HepG2 (cell line): Measurements from ENCODE around the gene ITGB8. TPM values are rescaled to one million over a fixed set of nuclear protein-coding genes. Genes with fewer than 3 reads are reported as not detected.

Experiments used
- ATAC-seq: fragments of 200-7000 bp; cut with Tn5 transposase; 3 replicates; pipeline ENCODE4 v1.9.1; 2020; ENCODE audit warnings: mild to moderate bottlenecking, moderate library complexity
- BruUV-seq: library from RNA; stranded (reverse); fragments of 400-500 nt; replicated peaks from 2 replicates; lab custom pipeline; 2021; lab: Mats Ljungman, UMichigan
- CTCF ChIA-PET: fragments of 300-600 bp; formaldehyde crosslinking; extraction: SDS; loops from one replicate; lab custom pipeline; 2021; ENCODE audit warnings: low total read pairs, inconsistent platforms, low intra/inter-chr PET ratio; lab: Yijun Ruan, JAX
- POLR2A ChIA-PET: fragments of 350-600 bp; sonication (Branson Sonifier 250); formaldehyde crosslinking; loops from one replicate; lab custom pipeline; 2020; ENCODE audit warnings: antibody characterized with exemption, inconsistent platforms; lab: Yijun Ruan, JAX
- DNase-seq: peaks from one replicate; pipeline ENCODE4 v3.0.0-alpha.2; 2015; ENCODE audit warnings: low spot score
- FAIRE-seq: peaks from 3 replicates; lab custom pipeline; 2011; peaks lifted over from hg19 to GRCh38; lab: Jason Lieb, UNC
- H2AFZ ChIP-seq: one replicate; pipeline ENCODE4 v1.6.1; 2011; ENCODE audit warnings: low read length, inconsistent platforms
- H3K27ac ChIP-seq: fragments of 300-600 bp; 3 replicates; pipeline ENCODE4 v1.8.0; 2011; ENCODE audit warnings: mixed run types, mild to moderate bottlenecking, mixed read lengths, low read length, inconsistent platforms; ENCODE audit not compliant: insufficient read depth; ENCODE audit errors: extremely low read length
- H3K27me3 ChIP-seq, 2 experiments: fragments of 200-600 bp in 1 of 2; 2 replicates in 1 of 2; 3 replicates in 1 of 2; pipeline versions ENCODE4 v1.6.0 to v1.8.0; 2011; ENCODE audit warnings: low read length in 2 of 2, mild to moderate bottlenecking in 2 of 2, moderate library complexity in 2 of 2, inconsistent platforms in 1 of 2; ENCODE audit not compliant: insufficient read depth in 2 of 2, control insufficient read depth in 1 of 2
- H3K36me3 ChIP-seq, 2 experiments: fragments of 200-600 bp in 1 of 2; replicated peaks in 1 of 2; 2 replicates in 1 of 2; 3 replicates in 1 of 2; pipeline versions ENCODE4 v1.5.1 to v1.8.0; 2011; ENCODE audit warnings: low read length in 2 of 2, inconsistent platforms in 1 of 2; ENCODE audit not compliant: insufficient read depth in 2 of 2, control insufficient read depth in 1 of 2
- H3K4me1 ChIP-seq: 2 replicates; pipeline ENCODE4 v1.5.1; 2012; ENCODE audit warnings: low read length, inconsistent platforms; ENCODE audit not compliant: insufficient read depth
- H3K4me2 ChIP-seq: 2 replicates; pipeline ENCODE4 v1.6.0; 2011; ENCODE audit warnings: low read depth, low read length, inconsistent platforms
- H3K4me3 ChIP-seq, 3 experiments: fragments of 200-600 bp in 1 of 3; sonication (generic), shearing (Covaris generic) in 1 of 3; replicated peaks in 1 of 3; 2 replicates each; pipeline ENCODE4 v1.5.1; 2011 to 2016; ENCODE audit warnings: low read length in 3 of 3, inconsistent platforms in 2 of 3, low read depth in 2 of 3, mild to moderate bottlenecking in 2 of 3, control low read depth in 1 of 3, mixed read lengths in 1 of 3; ENCODE audit not compliant: insufficient read depth in 1 of 3
- H3K79me2 ChIP-seq: one replicate; pipeline ENCODE4 v1.6.1; 2011; ENCODE audit warnings: low read length, inconsistent platforms; ENCODE audit not compliant: insufficient read depth
- H3K9ac ChIP-seq: 2 replicates; pipeline ENCODE4 v1.6.0; 2011; ENCODE audit warnings: mild to moderate bottlenecking, low read depth, low read length, inconsistent platforms; ENCODE audit not compliant: insufficient read depth
- H3K9me3 ChIP-seq: 2 replicates; pipeline ENCODE4 v1.5.1; 2012; ENCODE audit warnings: mild to moderate bottlenecking, low read length
- H4K20me1 ChIP-seq: 2 replicates; pipeline ENCODE4 v1.6.0; 2011; ENCODE audit warnings: inconsistent platforms, mild to moderate bottlenecking, low read length, moderate library complexity; ENCODE audit not compliant: insufficient read depth
- EEA1 ChIP-seq: sonication (generic); formaldehyde crosslinking; IDR thresholded peaks from 2 replicates; pipeline ENCODE4 v1.5.1; 2020; ENCODE audit warnings: mild to moderate bottlenecking, missing genetic modification reagents, borderline replicate concordance
- FOSL2 ChIP-seq: sonication (generic); formaldehyde crosslinking; IDR thresholded peaks from 2 replicates; pipeline ENCODE4 v1.4.0; 2020; ENCODE audit warnings: missing genetic modification reagents
- ISX ChIP-seq: sonication (generic); formaldehyde crosslinking; conservative IDR thresholded peaks from 2 replicates; pipeline ENCODE4 v1.5.0; 2020; ENCODE audit warnings: missing genetic modification reagents
- JUNB ChIP-seq: sonication (generic); formaldehyde crosslinking; IDR thresholded peaks from 2 replicates; pipeline ENCODE4 v1.8.0; 2022; ENCODE audit warnings: missing genetic modification reagents, mild to moderate bottlenecking, borderline replicate concordance
- KLF11 ChIP-seq: IDR thresholded peaks from 2 replicates; pipeline ENCODE4 v1.6.1; 2016; ENCODE audit warnings: missing compliant biosample characterization
- KMT2B ChIP-seq: IDR thresholded peaks from 2 replicates; pipeline ENCODE4 v1.6.1; 2016; ENCODE audit warnings: missing genetic modification reagents, missing compliant biosample characterization
- LCORL ChIP-seq, 2 experiments: fragments of 450-650 bp in 1 of 2; sonication (generic) in 1 of 2; formaldehyde crosslinking in 1 of 2; IDR thresholded peaks; 2 replicates each; pipeline versions ENCODE4 v1.5.0 to v1.6.1; 2017 to 2020; ENCODE audit warnings: antibody characterized with exemption in 1 of 2, missing genetic modification reagents in 1 of 2
- MED8 ChIP-seq: sonication (generic); formaldehyde crosslinking; IDR thresholded peaks from 2 replicates; pipeline ENCODE4 v1.8.1; 2023; ENCODE audit warnings: mild to moderate bottlenecking, missing genetic modification reagents; ENCODE audit not compliant: insufficient replicate concordance
- NCOA2 ChIP-seq: sonication (generic); formaldehyde crosslinking; IDR thresholded peaks from 2 replicates; pipeline ENCODE4 v1.8.0; 2022; ENCODE audit warnings: inconsistent platforms
- PLRG1 ChIP-seq: fragments of 450-650 bp; conservative IDR thresholded peaks from 2 replicates; pipeline ENCODE4 v1.6.1; 2016
- SPEN ChIP-seq: sonication (generic); formaldehyde crosslinking; IDR thresholded peaks from 2 replicates; pipeline ENCODE4 v1.5.1; 2020; ENCODE audit warnings: low read depth, mild to moderate bottlenecking, missing genetic modification reagents
- SYNCRIP ChIP-seq: fragments of 200-400 bp; formaldehyde crosslinking; IDR thresholded peaks from 2 replicates; pipeline ENCODE4 v1.6.1; 2018; ENCODE audit warnings: mild to moderate bottlenecking, low read depth, low read length; ENCODE audit not compliant: insufficient read depth
- YEATS2 ChIP-seq: sonication (generic); formaldehyde crosslinking; IDR thresholded peaks from 2 replicates; pipeline ENCODE4 v1.4.0; 2020; ENCODE audit warnings: missing genetic modification reagents, borderline replicate concordance
- ZNF230 ChIP-seq: sonication (generic); formaldehyde crosslinking; IDR thresholded peaks from 2 replicates; pipeline ENCODE4 v1.4.0; 2020; ENCODE audit warnings: mild to moderate bottlenecking, missing genetic modification reagents
- ZNF251 ChIP-seq: sonication (generic); formaldehyde crosslinking; IDR thresholded peaks from 2 replicates; pipeline ENCODE4 v1.9.0; 2021; ENCODE audit warnings: mild to moderate bottlenecking, missing genetic modification reagents
- ZNF598 ChIP-seq: sonication (generic); formaldehyde crosslinking; IDR thresholded peaks from 2 replicates; pipeline ENCODE4 v1.5.1; 2020; ENCODE audit warnings: mild to moderate bottlenecking, missing genetic modification reagents, borderline replicate concordance
- ZNF792 ChIP-seq: IDR thresholded peaks from 2 replicates; pipeline ENCODE4 v1.6.1; 2016
- in situ Hi-C: cut with HindIII; loops from 2 replicates; pipeline ENCODE4 v1.10.0; 2017; ENCODE audit warnings: low pct_unique_long_range_greater_than_20kb; ENCODE audit not compliant: extremely low pct_ligation_motif_present
- intact Hi-C: fragments of 100-400 bp; cut with micrococcal nuclease; formaldehyde crosslinking; loops from one replicate; pipeline ENCODE4 v1.10.0; 2022; ENCODE audit not compliant: unreplicated experiment
- polyA plus RNA-seq, 8 experiments: library from polyadenylated mRNA; depleted of rRNA in 3 of 8; stranded (reverse) in 7 of 8; unstranded in 1 of 8; fragments of >200 nt; fragmentation: Illumina TruSeq in 4 of 8; extraction: Trizol in 4 of 8; gene quantifications; 2 replicates each; pipeline versions ENCODE4 v1.2.1 to v1.2.3, GENCODE V29; 2011 to 2016; ENCODE audit warnings: low read depth in 4 of 8, missing spikeins in 1 of 8, mixed read lengths in 1 of 8; ENCODE audit not compliant: insufficient read depth in 1 of 8
- total RNA-seq, 5 experiments: library from RNA; depleted of rRNA; stranded (reverse); fragments of >200 nt; fragmentation: Illumina TruSeq; extraction: Trizol; gene quantifications; 2 replicates each; pipeline ENCODE4 v1.2.3, GENCODE V29; 2016; ENCODE audit warnings: low read depth in 1 of 5
- TF ChIP-seq, protein P1 (sequence below): sonication (generic); formaldehyde crosslinking; IDR thresholded peaks from 2 replicates; pipeline ENCODE4 v1.5.0; 2020; ENCODE audit warnings: missing genetic modification reagents
- TF ChIP-seq, protein P2 (sequence below): sonication (generic); formaldehyde crosslinking; IDR thresholded peaks from 2 replicates; pipeline ENCODE4 v1.8.0; 2022; ENCODE audit warnings: mild to moderate bottlenecking, missing genetic modification reagents
- TF ChIP-seq, protein P3 (sequence below): sonication (generic); formaldehyde crosslinking; IDR thresholded peaks from 2 replicates; pipeline ENCODE4 v1.4.0; 2020; ENCODE audit warnings: missing genetic modification reagents

Gene ITGB8
- total and polyA plus RNA-seq, 2 of the 13 experiments (the other 11 are each of a cell fraction or from before 2014, with no cell fraction given): 0.01 TPM; not detected in 1

- intact Hi-C loops (no loop called here), in situ Hi-C loops (no loop called here)
- ATAC-seq (no peak), DNase-seq (no peak), FAIRE-seq (no peak)
- Histone ChIP-seq H3K27me3 (no peaks in the 10 kb centered on the region), H3K79me2 (no peaks in the 10 kb centered on the region), H3K36me3 (no peaks in the 10 kb centered on the region), H3K9ac (no peak overlapping the region), H4K20me1 (no peaks in the 10 kb centered on the region), H3K27ac (no peak overlapping the region), H3K9me3 (no peaks in the 10 kb centered on the region), H3K4me3 (no peak overlapping the region), H2AFZ (no peak overlapping the region), H3K4me2 (no peak overlapping the region), H3K4me1 (no peaks in the 10 kb centered on the region)
- TF ChIP-seq ISX (CRISPR knock-in tag) (no peak), NCOA2 (no peak), ZNF792 (no peak), LCORL (IDR thresholded peaks at IDR 0.05) (no peak), LCORL (CRISPR knock-in tag; IDR thresholded peaks at IDR 0.05) (no peak), SPEN (CRISPR knock-in tag) (no peak), FOSL2 (CRISPR knock-in tag) (no peak), JUNB (CRISPR knock-in tag) (no peak), SYNCRIP (no peak), ZNF230 (no peak), KMT2B (CRISPR knock-in tag) (no peak), ZNF251 (CRISPR knock-in tag) (no peak), YEATS2 (CRISPR knock-in tag) (no peak), ZNF598 (CRISPR knock-in tag) (no peak), KLF11 (no peak), MED8 (CRISPR knock-in tag) (no peak), PLRG1 (no peak), EEA1 (CRISPR knock-in tag) (no peak)
- TF ChIP-seq, protein P1, sequence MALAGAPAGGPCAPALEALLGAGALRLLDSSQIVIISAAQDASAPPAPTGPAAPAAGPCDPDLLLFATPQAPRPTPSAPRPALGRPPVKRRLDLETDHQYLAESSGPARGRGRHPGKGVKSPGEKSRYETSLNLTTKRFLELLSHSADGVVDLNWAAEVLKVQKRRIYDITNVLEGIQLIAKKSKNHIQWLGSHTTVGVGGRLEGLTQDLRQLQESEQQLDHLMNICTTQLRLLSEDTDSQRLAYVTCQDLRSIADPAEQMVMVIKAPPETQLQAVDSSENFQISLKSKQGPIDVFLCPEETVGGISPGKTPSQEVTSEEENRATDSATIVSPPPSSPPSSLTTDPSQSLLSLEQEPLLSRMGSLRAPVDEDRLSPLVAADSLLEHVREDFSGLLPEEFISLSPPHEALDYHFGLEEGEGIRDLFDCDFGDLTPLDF (CRISPR knock-in tag): no peak
- TF ChIP-seq, protein P2, sequence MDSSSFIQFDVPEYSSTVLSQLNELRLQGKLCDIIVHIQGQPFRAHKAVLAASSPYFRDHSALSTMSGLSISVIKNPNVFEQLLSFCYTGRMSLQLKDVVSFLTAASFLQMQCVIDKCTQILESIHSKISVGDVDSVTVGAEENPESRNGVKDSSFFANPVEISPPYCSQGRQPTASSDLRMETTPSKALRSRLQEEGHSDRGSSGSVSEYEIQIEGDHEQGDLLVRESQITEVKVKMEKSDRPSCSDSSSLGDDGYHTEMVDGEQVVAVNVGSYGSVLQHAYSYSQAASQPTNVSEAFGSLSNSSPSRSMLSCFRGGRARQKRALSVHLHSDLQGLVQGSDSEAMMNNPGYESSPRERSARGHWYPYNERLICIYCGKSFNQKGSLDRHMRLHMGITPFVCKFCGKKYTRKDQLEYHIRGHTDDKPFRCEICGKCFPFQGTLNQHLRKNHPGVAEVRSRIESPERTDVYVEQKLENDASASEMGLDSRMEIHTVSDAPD (CRISPR knock-in tag): no peak
- TF ChIP-seq, protein P3, sequence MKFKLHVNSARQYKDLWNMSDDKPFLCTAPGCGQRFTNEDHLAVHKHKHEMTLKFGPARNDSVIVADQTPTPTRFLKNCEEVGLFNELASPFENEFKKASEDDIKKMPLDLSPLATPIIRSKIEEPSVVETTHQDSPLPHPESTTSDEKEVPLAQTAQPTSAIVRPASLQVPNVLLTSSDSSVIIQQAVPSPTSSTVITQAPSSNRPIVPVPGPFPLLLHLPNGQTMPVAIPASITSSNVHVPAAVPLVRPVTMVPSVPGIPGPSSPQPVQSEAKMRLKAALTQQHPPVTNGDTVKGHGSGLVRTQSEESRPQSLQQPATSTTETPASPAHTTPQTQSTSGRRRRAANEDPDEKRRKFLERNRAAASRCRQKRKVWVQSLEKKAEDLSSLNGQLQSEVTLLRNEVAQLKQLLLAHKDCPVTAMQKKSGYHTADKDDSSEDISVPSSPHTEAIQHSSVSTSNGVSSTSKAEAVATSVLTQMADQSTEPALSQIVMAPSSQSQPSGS (CRISPR knock-in tag): no peak
- BruUV-seq: no TSS peak
- CTCF ChIA-PET: no interaction called here
- POLR2A ChIA-PET: no interaction called here
Observed at GRCh38 chr7:20438248-20438647, 107.5 kb downstream of the ITGB8 start.
